Fibroblast of mammary gland (primary cell): ENCODE results near the gene HSD17B3.
"Not testable (repeated sequence)": the region's sequence is repeated elsewhere in the genome, so short reads cannot be mapped to it uniquely, and the experiment has no call there.

Experiments
- DNase-seq: peaks from one replicate; pipeline ENCODE4 v3.0.0-alpha.2; 2010; ENCODE audit warnings: low read depth
- H3K4me3 ChIP-seq: 2 replicates; pipeline ENCODE4 v1.5.1; 2011; ENCODE audit warnings: low read depth, mild to moderate bottlenecking, low read length, moderate library complexity; ENCODE audit not compliant: control insufficient read depth
- CTCF ChIP-seq: conservative IDR thresholded peaks from 2 replicates; pipeline ENCODE4 v1.5.1; 2011; ENCODE audit warnings: low read depth, low read length, inconsistent platforms; ENCODE audit not compliant: control insufficient read depth, insufficient read depth

HSD17B3 gene

GRCh38 chr9:96202971-96203780 lies 98.8 kb downstream of the HSD17B3 start:
- no peak for TF ChIP-seq CTCF
- DNase-seq: no peak

GRCh38 chr9:96201140-96201539 lies 100.8 kb downstream of the HSD17B3 start:
- no peak overlapping the region for H3K4me3 ChIP-seq
- no peak for DNase-seq
- no peak for TF ChIP-seq CTCF

More at GRCh38 chr9:96202971-96203780, 98.8 kb downstream of the HSD17B3 start:
- no peak overlapping the region for H3K4me3 ChIP-seq

- TF ChIP-seq CTCF: no peak
Measured at GRCh38 chr9:96199006-96199405, 103.0 kb downstream of the HSD17B3 start.

GRCh38 chr9:96195541-96195940 lies 106.4 kb downstream of the HSD17B3 start:
- no peak overlapping the region for H3K4me3 ChIP-seq
- no peak for TF ChIP-seq CTCF
- no peak for DNase-seq

More at GRCh38 chr9:96199006-96199405, 103.0 kb downstream of the HSD17B3 start:
- no peak overlapping the region for H3K4me3 ChIP-seq
- no peak for DNase-seq

- no peak for DNase-seq
- no peak for TF ChIP-seq CTCF
- no peak overlapping the region for H3K4me3 ChIP-seq
Measured at GRCh38 chr9:96193236-96193755, 108.7 kb downstream of the HSD17B3 start.

- no peak for DNase-seq
- no peak for TF ChIP-seq CTCF
- H3K4me3 ChIP-seq: no peak overlapping the region
Measured at GRCh38 chr9:96192710-96193109, 109.3 kb downstream of the HSD17B3 start.

- H3K4me3 ChIP-seq: no peak overlapping the region
- no peak for DNase-seq
- no peak for TF ChIP-seq CTCF
Measured at GRCh38 chr9:96189995-96190394, 112.0 kb downstream of the HSD17B3 start.

- H3K4me3 ChIP-seq, DNase-seq: not testable (repeated sequence)
Measured at GRCh38 chr9:96189581-96189980, 112.4 kb downstream of the HSD17B3 start.
